ENCODE data around the gene TFF1. TPM values are rescaled to one million over a fixed set of nuclear protein-coding genes. Genes with fewer than 3 reads are reported as not detected.

TFF1 gene
- total RNA-seq, 3 donors from 2014 or later (not counting 1 experiment from before 2014, with no cell fraction given), result not detected

DNA sequence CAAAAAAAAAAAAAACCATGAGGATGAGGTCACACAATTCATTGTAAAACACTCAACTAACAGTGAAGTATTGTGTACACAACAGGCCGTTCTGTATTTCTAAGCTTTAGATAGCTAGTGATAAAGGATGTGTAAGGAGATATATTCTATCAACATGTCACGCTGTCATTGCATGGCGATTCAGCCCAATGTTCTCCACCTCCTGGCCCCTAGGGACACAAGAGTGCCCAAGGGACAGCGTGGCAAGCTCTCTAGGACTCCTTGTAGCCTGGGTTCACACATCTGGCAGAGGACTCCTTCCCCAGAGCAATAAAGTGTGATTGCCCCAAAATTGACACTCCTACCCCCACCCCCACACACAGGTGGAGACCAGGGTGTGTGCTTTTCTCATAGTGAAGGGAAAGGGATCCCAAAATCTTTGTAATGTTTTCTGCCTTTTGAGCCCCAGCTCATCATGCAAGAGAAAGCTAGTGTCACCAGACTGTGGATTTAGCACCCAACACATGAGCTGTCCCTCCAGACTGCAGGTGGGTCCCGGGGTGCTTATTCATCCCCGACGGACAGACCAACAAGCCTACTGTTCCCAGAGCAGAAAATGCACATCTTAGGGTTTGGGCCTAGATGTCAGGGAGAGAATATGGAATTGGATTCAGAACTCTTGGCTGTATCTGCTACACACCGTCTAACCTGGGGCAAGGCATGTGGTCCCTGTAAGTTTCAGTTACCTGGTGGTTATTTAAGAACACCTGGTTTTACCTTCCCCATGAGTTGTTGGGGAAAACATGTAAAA, 18.0 kb upstream of the TFF1 start:
- TF ChIP-seq, protein P1, sequence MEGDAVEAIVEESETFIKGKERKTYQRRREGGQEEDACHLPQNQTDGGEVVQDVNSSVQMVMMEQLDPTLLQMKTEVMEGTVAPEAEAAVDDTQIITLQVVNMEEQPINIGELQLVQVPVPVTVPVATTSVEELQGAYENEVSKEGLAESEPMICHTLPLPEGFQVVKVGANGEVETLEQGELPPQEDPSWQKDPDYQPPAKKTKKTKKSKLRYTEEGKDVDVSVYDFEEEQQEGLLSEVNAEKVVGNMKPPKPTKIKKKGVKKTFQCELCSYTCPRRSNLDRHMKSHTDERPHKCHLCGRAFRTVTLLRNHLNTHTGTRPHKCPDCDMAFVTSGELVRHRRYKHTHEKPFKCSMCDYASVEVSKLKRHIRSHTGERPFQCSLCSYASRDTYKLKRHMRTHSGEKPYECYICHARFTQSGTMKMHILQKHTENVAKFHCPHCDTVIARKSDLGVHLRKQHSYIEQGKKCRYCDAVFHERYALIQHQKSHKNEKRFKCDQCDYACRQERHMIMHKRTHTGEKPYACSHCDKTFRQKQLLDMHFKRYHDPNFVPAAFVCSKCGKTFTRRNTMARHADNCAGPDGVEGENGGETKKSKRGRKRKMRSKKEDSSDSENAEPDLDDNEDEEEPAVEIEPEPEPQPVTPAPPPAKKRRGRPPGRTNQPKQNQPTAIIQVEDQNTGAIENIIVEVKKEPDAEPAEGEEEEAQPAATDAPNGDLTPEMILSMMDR (IDR thresholded peaks at IDR 0.05), result no peak
- H3K4me1 ChIP-seq (ENCODE audit: control insufficient read depth, insufficient read depth, low read length), result peaks cover 8% of the 10 kb centered on the region
- H3K4me3 ChIP-seq (ENCODE audit: low read length), result no peak overlapping the region
- 85% methylated on average over 8 of the region's 8 CpGs for WGBS (ENCODE audit: insufficient coverage)
- peaks cover 18% of the 10 kb centered on the region for H3K9me3 ChIP-seq (ENCODE audit: control insufficient read depth, insufficient read depth, low read length)
- Mint-ChIP-seq H3K4me1 (peaks cover 8 to 20% of the 10 kb centered on the region in 2 donors), H3K27ac (no peak overlapping the region), H3K9me3 (peaks cover 2 to 7% of the 10 kb centered on the region in 2 donors), H3K4me3 (no peak overlapping the region), H3K36me3 (peaks cover 11% of the 10 kb centered on the region), H3K27me3 (ENCODE audit: low read depth in 2 of 2) (peaks cover 31 to 45% of the 10 kb centered on the region in 2 donors)
- ATAC-seq (no peak), DNase-seq (no peak)
- intact Hi-C loops (cut with micrococcal nuclease), result no loop called here
- H3K27me3 ChIP-seq (ENCODE audit: control insufficient read depth, insufficient read depth, low read length), result no peaks in the 10 kb centered on the region
- H3K36me3 ChIP-seq (ENCODE audit: control insufficient read depth, insufficient read depth, low read length), result no peaks in the 10 kb centered on the region
- H3K27ac ChIP-seq (ENCODE audit: low read length), result no peak overlapping the region

GRCh38 chr21:42383331-42383730, 17.0 kb upstream of the TFF1 start:
- DNase-seq (no peak), ATAC-seq (no peak)
- no peak overlapping the region for H3K27ac Mint-ChIP-seq
- Histone ChIP-seq H3K4me3 (ENCODE audit: low read length) (no peak overlapping the region), H3K27me3 (ENCODE audit: control insufficient read depth, insufficient read depth, low read length) (no peaks in the 10 kb centered on the region), H3K9me3 (ENCODE audit: control insufficient read depth, insufficient read depth, low read length) (peaks cover 18% of the 10 kb centered on the region), H3K27ac (ENCODE audit: low read length) (no peak overlapping the region), H3K4me1 (ENCODE audit: control insufficient read depth, insufficient read depth, low read length) (no peaks in the 10 kb centered on the region), H3K36me3 (ENCODE audit: control insufficient read depth, insufficient read depth, low read length) (no peaks in the 10 kb centered on the region)
- TF ChIP-seq, protein P1 (IDR thresholded peaks at IDR 0.05), result no peak
- no peak overlapping the region for H3K4me3 Mint-ChIP-seq
- peaks cover 2 to 7% of the 10 kb centered on the region in 2 donors for H3K9me3 Mint-ChIP-seq
- WGBS (ENCODE audit: insufficient coverage), result 91% methylated on average over 6 of the region's 6 CpGs
- intact Hi-C loops (cut with micrococcal nuclease), result no loop called here
- peaks cover 11% of the 10 kb centered on the region for H3K36me3 Mint-ChIP-seq
- peaks cover 22 to 35% of the 10 kb centered on the region in 2 donors for H3K27me3 Mint-ChIP-seq (ENCODE audit: low read depth in 2 of 2)
- peaks cover 8 to 14% of the 10 kb centered on the region in 2 donors for H3K4me1 Mint-ChIP-seq

- TF ChIP-seq, protein P1 (IDR thresholded peaks at IDR 0.05), result no peak
- ATAC-seq (no peak), DNase-seq (no peak)
- H3K4me3 Mint-ChIP-seq, result no peak overlapping the region
- no peak overlapping the region for H3K27ac ChIP-seq (ENCODE audit: low read length)
- no peaks in the 10 kb centered on the region for H3K27me3 ChIP-seq (ENCODE audit: control insufficient read depth, insufficient read depth, low read length)
- WGBS (ENCODE audit: insufficient coverage), result 89% methylated on average over 6 of the region's 6 CpGs
- peaks cover 11% of the 10 kb centered on the region for H3K36me3 Mint-ChIP-seq
- peaks cover 6 to 13% of the 10 kb centered on the region in 2 donors for H3K4me1 Mint-ChIP-seq
- H3K4me3 ChIP-seq (ENCODE audit: low read length), result no peak overlapping the region
- peaks cover 2 to 7% of the 10 kb centered on the region in 2 donors for H3K9me3 Mint-ChIP-seq
- intact Hi-C loops (cut with micrococcal nuclease), result no loop called here
- no peaks in the 10 kb centered on the region for H3K4me1 ChIP-seq (ENCODE audit: control insufficient read depth, insufficient read depth, low read length)
- H3K36me3 ChIP-seq (ENCODE audit: control insufficient read depth, insufficient read depth, low read length), result no peaks in the 10 kb centered on the region
- peaks cover 18% of the 10 kb centered on the region for H3K9me3 ChIP-seq (ENCODE audit: control insufficient read depth, insufficient read depth, low read length)
- no peak overlapping the region for H3K27ac Mint-ChIP-seq
- peaks cover 22 to 31% of the 10 kb centered on the region in 2 donors for H3K27me3 Mint-ChIP-seq (ENCODE audit: low read depth in 2 of 2)
Measured at GRCh38 chr21:42382915-42383314, 16.6 kb upstream of the TFF1 start.
